Measurements from ENCODE around the gene DKK3.

DKK3 gene

DNA sequence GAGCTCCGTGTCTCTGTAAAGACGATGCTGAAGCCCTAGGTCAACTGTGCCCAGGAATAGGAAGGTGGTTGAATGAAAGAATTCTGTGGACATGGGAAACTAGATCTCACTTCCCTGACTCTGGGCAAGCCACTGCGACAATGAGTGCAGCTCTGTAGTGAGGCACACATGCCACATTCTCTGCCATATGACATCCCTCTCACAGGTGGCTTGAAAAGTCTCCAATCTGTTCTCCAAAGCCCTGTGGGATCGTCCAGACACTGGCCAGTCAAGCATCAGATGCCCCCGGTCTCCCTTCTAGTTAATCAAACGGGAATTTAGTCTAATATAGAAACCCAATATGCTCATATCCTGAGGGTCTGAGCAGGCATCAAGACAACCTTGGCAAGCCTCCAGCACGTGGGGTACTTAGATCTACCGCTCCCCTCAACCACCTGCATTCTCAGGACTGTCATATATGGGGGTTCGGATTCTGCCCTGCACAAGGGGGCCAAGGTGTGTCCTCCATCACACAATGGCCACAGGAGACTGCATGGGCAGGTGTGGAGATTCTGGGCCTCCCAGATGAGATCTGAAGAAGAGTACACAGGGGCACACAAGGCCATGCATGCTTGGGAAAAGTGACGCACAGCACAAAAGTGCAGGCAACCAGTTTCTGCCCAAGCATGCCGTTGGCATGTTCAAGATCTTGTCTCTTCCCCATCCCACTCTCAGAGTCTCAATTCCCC is 11.9 kb downstream of the DKK3 start:
- ATAC-seq, result no peak

DNA sequence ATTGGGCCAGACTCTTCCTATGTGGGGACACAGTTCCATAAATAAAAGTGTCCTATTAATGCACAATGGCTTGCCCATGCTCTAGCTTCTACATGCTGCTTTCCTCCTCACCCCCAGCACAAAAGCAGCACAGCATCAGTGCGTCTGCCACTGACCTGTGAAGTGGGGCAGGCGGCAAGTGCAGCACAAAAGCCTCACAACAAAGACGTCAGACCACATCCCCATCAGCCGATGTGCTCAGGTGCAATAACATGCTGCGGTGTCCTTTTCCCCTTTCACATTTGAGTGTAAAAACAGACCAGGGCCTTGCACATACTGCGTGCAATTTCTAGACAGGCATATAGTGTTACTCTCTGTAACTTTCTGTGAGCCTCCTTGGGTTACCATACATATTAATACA is 12.8 kb downstream of the DKK3 start:
- ATAC-seq, result no peak
- TF ChIP-seq, protein P1, sequence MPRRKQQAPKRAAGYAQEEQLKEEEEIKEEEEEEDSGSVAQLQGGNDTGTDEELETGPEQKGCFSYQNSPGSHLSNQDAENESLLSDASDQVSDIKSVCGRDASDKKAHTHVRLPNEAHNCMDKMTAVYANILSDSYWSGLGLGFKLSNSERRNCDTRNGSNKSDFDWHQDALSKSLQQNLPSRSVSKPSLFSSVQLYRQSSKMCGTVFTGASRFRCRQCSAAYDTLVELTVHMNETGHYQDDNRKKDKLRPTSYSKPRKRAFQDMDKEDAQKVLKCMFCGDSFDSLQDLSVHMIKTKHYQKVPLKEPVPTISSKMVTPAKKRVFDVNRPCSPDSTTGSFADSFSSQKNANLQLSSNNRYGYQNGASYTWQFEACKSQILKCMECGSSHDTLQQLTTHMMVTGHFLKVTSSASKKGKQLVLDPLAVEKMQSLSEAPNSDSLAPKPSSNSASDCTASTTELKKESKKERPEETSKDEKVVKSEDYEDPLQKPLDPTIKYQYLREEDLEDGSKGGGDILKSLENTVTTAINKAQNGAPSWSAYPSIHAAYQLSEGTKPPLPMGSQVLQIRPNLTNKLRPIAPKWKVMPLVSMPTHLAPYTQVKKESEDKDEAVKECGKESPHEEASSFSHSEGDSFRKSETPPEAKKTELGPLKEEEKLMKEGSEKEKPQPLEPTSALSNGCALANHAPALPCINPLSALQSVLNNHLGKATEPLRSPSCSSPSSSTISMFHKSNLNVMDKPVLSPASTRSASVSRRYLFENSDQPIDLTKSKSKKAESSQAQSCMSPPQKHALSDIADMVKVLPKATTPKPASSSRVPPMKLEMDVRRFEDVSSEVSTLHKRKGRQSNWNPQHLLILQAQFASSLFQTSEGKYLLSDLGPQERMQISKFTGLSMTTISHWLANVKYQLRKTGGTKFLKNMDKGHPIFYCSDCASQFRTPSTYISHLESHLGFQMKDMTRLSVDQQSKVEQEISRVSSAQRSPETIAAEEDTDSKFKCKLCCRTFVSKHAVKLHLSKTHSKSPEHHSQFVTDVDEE (CRISPR knock-in tag; IDR thresholded peaks at IDR 0.05), result no peak
- no peak for TF ChIP-seq ZNF8 (CRISPR knock-in tag; IDR thresholded peaks at IDR 0.05)
- no peak for TF ChIP-seq SNAI2 (CRISPR knock-in tag; IDR thresholded peaks at IDR 0.05)
- no peak for TF ChIP-seq GLIS3 (CRISPR knock-in tag; IDR thresholded peaks at IDR 0.05)
- TF ChIP-seq ZNF70 (CRISPR knock-in tag; IDR thresholded peaks at IDR 0.05), result no peak
- no peak for TF ChIP-seq CSDC2 (CRISPR knock-in tag; IDR thresholded peaks at IDR 0.05)
- TF ChIP-seq TOX (CRISPR knock-in tag; IDR thresholded peaks at IDR 0.05; ENCODE audit: borderline replicate concordance), result no peak
- TF ChIP-seq ZFP30 (CRISPR knock-in tag; IDR thresholded peaks at IDR 0.05), result no peak
- TF ChIP-seq OSR1 (CRISPR knock-in tag; IDR thresholded peaks at IDR 0.05), result no peak
- TF ChIP-seq, protein P2, sequence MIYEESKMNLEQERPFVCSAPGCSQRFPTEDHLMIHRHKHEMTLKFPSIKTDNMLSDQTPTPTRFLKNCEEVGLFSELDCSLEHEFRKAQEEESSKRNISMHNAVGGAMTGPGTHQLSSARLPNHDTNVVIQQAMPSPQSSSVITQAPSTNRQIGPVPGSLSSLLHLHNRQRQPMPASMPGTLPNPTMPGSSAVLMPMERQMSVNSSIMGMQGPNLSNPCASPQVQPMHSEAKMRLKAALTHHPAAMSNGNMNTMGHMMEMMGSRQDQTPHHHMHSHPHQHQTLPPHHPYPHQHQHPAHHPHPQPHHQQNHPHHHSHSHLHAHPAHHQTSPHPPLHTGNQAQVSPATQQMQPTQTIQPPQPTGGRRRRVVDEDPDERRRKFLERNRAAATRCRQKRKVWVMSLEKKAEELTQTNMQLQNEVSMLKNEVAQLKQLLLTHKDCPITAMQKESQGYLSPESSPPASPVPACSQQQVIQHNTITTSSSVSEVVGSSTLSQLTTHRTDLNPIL (CRISPR knock-in tag; IDR thresholded peaks at IDR 0.05; ENCODE audit: low read depth), result no peak

More for the DNA sequence above, 11.9 kb downstream of the DKK3 start:
- TF ChIP-seq, protein P3, sequence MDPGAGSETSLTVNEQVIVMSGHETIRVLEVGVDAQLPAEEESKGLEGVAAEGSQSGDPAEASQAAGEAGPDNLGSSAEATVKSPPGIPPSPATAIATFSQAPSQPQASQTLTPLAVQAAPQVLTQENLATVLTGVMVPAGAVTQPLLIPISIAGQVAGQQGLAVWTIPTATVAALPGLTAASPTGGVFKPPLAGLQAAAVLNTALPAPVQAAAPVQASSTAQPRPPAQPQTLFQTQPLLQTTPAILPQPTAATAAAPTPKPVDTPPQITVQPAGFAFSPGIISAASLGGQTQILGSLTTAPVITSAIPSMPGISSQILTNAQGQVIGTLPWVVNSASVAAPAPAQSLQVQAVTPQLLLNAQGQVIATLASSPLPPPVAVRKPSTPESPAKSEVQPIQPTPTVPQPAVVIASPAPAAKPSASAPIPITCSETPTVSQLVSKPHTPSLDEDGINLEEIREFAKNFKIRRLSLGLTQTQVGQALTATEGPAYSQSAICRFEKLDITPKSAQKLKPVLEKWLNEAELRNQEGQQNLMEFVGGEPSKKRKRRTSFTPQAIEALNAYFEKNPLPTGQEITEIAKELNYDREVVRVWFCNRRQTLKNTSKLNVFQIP (CRISPR knock-in tag; IDR thresholded peaks at IDR 0.05; ENCODE audit: borderline replicate concordance, low read depth), result no peak
- TF ChIP-seq ZC3H10 (CRISPR knock-in tag; IDR thresholded peaks at IDR 0.05) (no peak), ZFP30 (CRISPR knock-in tag; IDR thresholded peaks at IDR 0.05) (no peak), ARNTL (CRISPR knock-in tag; IDR thresholded peaks at IDR 0.05; ENCODE audit: borderline replicate concordance, low read depth) (no peak), GLIS3 (CRISPR knock-in tag; IDR thresholded peaks at IDR 0.05) (no peak), ZFP3 (CRISPR knock-in tag; IDR thresholded peaks at IDR 0.05) (no peak), BACH2 (CRISPR knock-in tag; IDR thresholded peaks at IDR 0.05; ENCODE audit: borderline replicate concordance) (no peak), ZNF565 (CRISPR knock-in tag; conservative IDR thresholded peaks at IDR 0.05; ENCODE audit: low read depth) (no peak)
- TF ChIP-seq, protein P2 (CRISPR knock-in tag; IDR thresholded peaks at IDR 0.05; ENCODE audit: low read depth), result no peak
- TF ChIP-seq, protein P4, sequence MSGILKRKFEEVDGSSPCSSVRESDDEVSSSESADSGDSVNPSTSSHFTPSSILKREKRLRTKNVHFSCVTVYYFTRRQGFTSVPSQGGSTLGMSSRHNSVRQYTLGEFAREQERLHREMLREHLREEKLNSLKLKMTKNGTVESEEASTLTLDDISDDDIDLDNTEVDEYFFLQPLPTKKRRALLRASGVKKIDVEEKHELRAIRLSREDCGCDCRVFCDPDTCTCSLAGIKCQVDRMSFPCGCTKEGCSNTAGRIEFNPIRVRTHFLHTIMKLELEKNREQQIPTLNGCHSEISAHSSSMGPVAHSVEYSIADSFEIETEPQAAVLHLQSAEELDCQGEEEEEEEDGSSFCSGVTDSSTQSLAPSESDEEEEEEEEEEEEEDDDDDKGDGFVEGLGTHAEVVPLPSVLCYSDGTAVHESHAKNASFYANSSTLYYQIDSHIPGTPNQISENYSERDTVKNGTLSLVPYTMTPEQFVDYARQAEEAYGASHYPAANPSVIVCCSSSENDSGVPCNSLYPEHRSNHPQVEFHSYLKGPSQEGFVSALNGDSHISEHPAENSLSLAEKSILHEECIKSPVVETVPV (CRISPR knock-in tag; IDR thresholded peaks at IDR 0.05), result no peak

DNA sequence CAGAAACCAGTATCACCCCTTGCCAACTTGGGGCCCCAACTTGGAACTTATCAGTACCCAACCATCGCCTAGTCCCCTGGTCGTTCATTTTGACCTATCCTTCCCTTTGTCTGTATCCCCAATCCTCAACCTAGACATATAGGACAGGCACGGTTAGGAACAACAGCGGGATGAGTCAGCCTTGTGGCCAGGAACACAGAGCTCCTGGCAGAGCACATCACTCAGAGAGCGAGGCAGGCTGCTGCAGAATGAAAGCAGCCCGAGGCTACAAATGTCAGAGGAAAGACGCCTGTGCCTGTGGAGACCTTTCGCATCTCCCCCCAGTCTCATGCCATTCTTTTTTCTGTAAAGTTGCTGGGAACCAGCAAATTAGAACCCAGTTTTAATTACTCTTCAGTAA is 14.6 kb downstream of the DKK3 start:
- peak; percentile 81 for ATAC-seq
- TF ChIP-seq, protein P3 (CRISPR knock-in tag; IDR thresholded peaks at IDR 0.05; ENCODE audit: borderline replicate concordance, low read depth), result no peak
- TF ChIP-seq SNAI2 (CRISPR knock-in tag; IDR thresholded peaks at IDR 0.05) (no peak), ZNF565 (CRISPR knock-in tag; conservative IDR thresholded peaks at IDR 0.05; ENCODE audit: low read depth) (no peak), ESRRG (CRISPR knock-in tag; IDR thresholded peaks at IDR 0.05) (no peak), OSR1 (CRISPR knock-in tag; IDR thresholded peaks at IDR 0.05) (no peak), ZC3H10 (CRISPR knock-in tag; IDR thresholded peaks at IDR 0.05) (no peak), BACH2 (CRISPR knock-in tag; IDR thresholded peaks at IDR 0.05; ENCODE audit: borderline replicate concordance) (no peak), ZFP3 (CRISPR knock-in tag; IDR thresholded peaks at IDR 0.05) (no peak), ZNF70 (CRISPR knock-in tag; IDR thresholded peaks at IDR 0.05) (no peak)
- TF ChIP-seq, protein P2 (CRISPR knock-in tag; IDR thresholded peaks at IDR 0.05; ENCODE audit: low read depth), result no peak
- TF ChIP-seq, protein P1 (CRISPR knock-in tag; IDR thresholded peaks at IDR 0.05), result no peak
- TF ChIP-seq, protein P4 (CRISPR knock-in tag; IDR thresholded peaks at IDR 0.05), result no peak

Data from SK-N-SH treated with all-trans-retinoic acid at 6 μM for 48 hours (cell line).